ENCODE measurements around the gene SMIM30. TPM values are rescaled to one million over a fixed set of nuclear protein-coding genes. Genes with fewer than 3 reads are reported as not detected.
"Not testable (repeated sequence)": the region's sequence is repeated elsewhere in the genome, so short reads cannot be mapped to it uniquely, and the experiment has no call there.

The SMIM30 gene
- total RNA-seq, 2 experiments from 2014 or later = 37.5 to 41.5 TPM

GRCh38 chr7:113137241-113137640 is 18.9 kb upstream of the SMIM30 start:
- no peak for DNase-seq
- ChIA-PET POLR2A (no interaction called here), CTCF (interaction anchor here (1.1 kb wide), 1 partner anchor 22 kb away, joined by 4 read pairs; no protein-coding TSS in a partner anchor)
- intact Hi-C loops (cut with micrococcal nuclease) = no loop called here
- no peaks in the 10 kb centered on the region for H3K9me3 Mint-ChIP-seq
- no peak overlapping the region for H3K27ac Mint-ChIP-seq
- H3K27me3 Mint-ChIP-seq = peaks cover 1% of the 10 kb centered on the region
- H3K36me3 Mint-ChIP-seq = no peaks in the 10 kb centered on the region
- H3K4me1 Mint-ChIP-seq (ENCODE audit: low read depth) = no peaks in the 10 kb centered on the region
- no peak overlapping the region for H3K4me3 Mint-ChIP-seq

- no peaks in the 10 kb centered on the region for H3K9me3 Mint-ChIP-seq
- H3K4me3 Mint-ChIP-seq = no peak overlapping the region
- no peak overlapping the region for H3K27ac Mint-ChIP-seq
- peaks cover 1% of the 10 kb centered on the region for H3K27me3 Mint-ChIP-seq
- no peak for DNase-seq
- ChIA-PET POLR2A (no interaction called here), CTCF (no interaction called here)
- intact Hi-C loops (cut with micrococcal nuclease) = no loop called here
- no peaks in the 10 kb centered on the region for H3K36me3 Mint-ChIP-seq
- H3K4me1 Mint-ChIP-seq (ENCODE audit: low read depth) = no peaks in the 10 kb centered on the region
These were observed 15.7 kb upstream of the SMIM30 start for GRCh38 chr7:113134025-113134424.

- no peaks in the 10 kb centered on the region for H3K9me3 Mint-ChIP-seq
- no peak overlapping the region for H3K4me3 Mint-ChIP-seq
- CTCF ChIA-PET = interaction anchor here (0.9 kb wide), 1 partner anchor 9 kb away, joined by 3 read pairs; no protein-coding TSS in a partner anchor
These were observed 13.0 kb upstream of the SMIM30 start for GRCh38 chr7:113131367-113131766.

GRCh38 chr7:113128031-113128430 is 9.7 kb upstream of the SMIM30 start:
- Mint-ChIP-seq H3K27me3 (peaks cover 8% of the 10 kb centered on the region), H3K27ac (no peak overlapping the region)
- POLR2A ChIA-PET = no interaction called here

More at GRCh38 chr7:113131367-113131766, 13.0 kb upstream of the SMIM30 start:
- intact Hi-C loops (cut with micrococcal nuclease) = no loop called here
- POLR2A ChIA-PET = no interaction called here
- Mint-ChIP-seq H3K27me3 (peaks cover 1% of the 10 kb centered on the region), H3K27ac (no peak overlapping the region), H3K36me3 (no peaks in the 10 kb centered on the region), H3K4me1 (ENCODE audit: low read depth) (no peaks in the 10 kb centered on the region)
- no peak for DNase-seq

GRCh38 chr7:113125728-113126127 is 7.4 kb upstream of the SMIM30 start:
- Mint-ChIP-seq H3K4me1 (ENCODE audit: low read depth) (peaks cover 17% of the 10 kb centered on the region), H3K27me3 (peaks cover 8% of the 10 kb centered on the region), H3K4me3 (no peak overlapping the region), H3K27ac (no peak overlapping the region), H3K9me3 (no peaks in the 10 kb centered on the region), H3K36me3 (no peaks in the 10 kb centered on the region)
- ChIA-PET POLR2A (no interaction called here), CTCF (interaction anchor here (1.6 kb wide), 1 partner anchor 34 kb away, joined by 3 read pairs; no protein-coding TSS in a partner anchor)
- intact Hi-C loops (cut with micrococcal nuclease) = no loop called here
- DNase-seq = no peak

More at GRCh38 chr7:113128031-113128430, 9.7 kb upstream of the SMIM30 start:
- intact Hi-C loops (cut with micrococcal nuclease) = no loop called here
- no peaks in the 10 kb centered on the region for H3K36me3 Mint-ChIP-seq
- H3K9me3 Mint-ChIP-seq = no peaks in the 10 kb centered on the region
- peaks cover 5% of the 10 kb centered on the region for H3K4me1 Mint-ChIP-seq (ENCODE audit: low read depth)
- no peak for DNase-seq
- CTCF ChIA-PET = no interaction called here
- H3K4me3 Mint-ChIP-seq = no peak overlapping the region

GRCh38 chr7:113122744-113123143 is 4.4 kb upstream of the SMIM30 start:
- ChIA-PET CTCF (interaction anchor here (0.9 kb wide), 1 partner anchor 8 kb away, joined by 3 read pairs; no protein-coding TSS in a partner anchor), POLR2A (no interaction called here)
- Mint-ChIP-seq H3K27ac (no peak overlapping the region), H3K4me3 (no peak overlapping the region), H3K36me3 (no peaks in the 10 kb centered on the region), H3K4me1 (ENCODE audit: low read depth) (peaks cover 36% of the 10 kb centered on the region), H3K9me3 (no peaks in the 10 kb centered on the region), H3K27me3 (peaks cover 8% of the 10 kb centered on the region)
- DNase-seq = no peak
- intact Hi-C loops (cut with micrococcal nuclease) = loop anchor here (5.0 kb wide), 1 partner anchor 565 kb away; no protein-coding TSS in a partner anchor

GRCh38 chr7:113120647-113121046 is 2.3 kb upstream of the SMIM30 start:
- H3K36me3 Mint-ChIP-seq = peaks cover 6% of the 10 kb centered on the region
- POLR2A ChIA-PET = interaction anchor here (0.7 kb wide), 1 partner anchor 260 kb away, joined by 3 read pairs; no protein-coding TSS in a partner anchor
- H3K4me3 Mint-ChIP-seq = no peak overlapping the region
- H3K4me1 Mint-ChIP-seq (ENCODE audit: low read depth) = peaks cover 42% of the 10 kb centered on the region
- DNase-seq = no peak
- H3K27me3 Mint-ChIP-seq = peaks cover 8% of the 10 kb centered on the region
- H3K9me3 Mint-ChIP-seq = no peaks in the 10 kb centered on the region
- no peak overlapping the region for H3K27ac Mint-ChIP-seq
- intact Hi-C loops (cut with micrococcal nuclease) = loop anchor here (5.0 kb wide), 1 partner anchor 563 kb away; no protein-coding TSS in a partner anchor
- CTCF ChIA-PET = no interaction called here

- Mint-ChIP-seq H3K27me3 (peaks cover 5% of the 10 kb centered on the region), H3K4me3 (peak overlapping the region; percentile 85), H3K9me3 (no peaks in the 10 kb centered on the region), H3K4me1 (ENCODE audit: low read depth) (peaks cover 42% of the 10 kb centered on the region), H3K27ac (no peak overlapping the region), H3K36me3 (peaks cover 8% of the 10 kb centered on the region)
- no peak for DNase-seq
- intact Hi-C loops (cut with micrococcal nuclease) = loop anchor here (2.0 to 5.0 kb wide), 3 partner anchors 33 to 727 kb away; partner anchors contain the start of genes GPR85 and TMEM168
- ChIA-PET CTCF (interaction anchor here (0.9 kb wide), 1 partner anchor 11 kb away, joined by 4 read pairs; no protein-coding TSS in a partner anchor), POLR2A (no interaction called here)
These were observed 1.1 kb upstream of the SMIM30 start for GRCh38 chr7:113119429-113119828.

- POLR2A ChIA-PET, CTCF ChIA-PET: not testable (repeated sequence)
These were observed 980 bp downstream of the SMIM30 start for GRCh38 chr7:113117374-113117774.

GRCh38 chr7:113113912-113114311 is 4.4 kb downstream of the SMIM30 start:
- peak; percentile 10 for DNase-seq
- Mint-ChIP-seq H3K4me3 (no peak overlapping the region), H3K4me1 (ENCODE audit: low read depth) (peaks cover 13% of the 10 kb centered on the region), H3K27me3 (no peaks in the 10 kb centered on the region), H3K27ac (no peak overlapping the region), H3K9me3 (no peaks in the 10 kb centered on the region), H3K36me3 (peaks cover 14% of the 10 kb centered on the region)
- POLR2A ChIA-PET = no interaction called here
- CTCF ChIA-PET = no interaction called here
- intact Hi-C loops (cut with micrococcal nuclease) = no loop called here

More at GRCh38 chr7:113117374-113117774, 980 bp downstream of the SMIM30 start:
- DNase-seq = peak; percentile 40
- Mint-ChIP-seq H3K27ac (peak overlapping the region; percentile 47), H3K4me3 (peak overlapping the region; percentile 85), H3K4me1 (ENCODE audit: low read depth) (peaks cover 31% of the 10 kb centered on the region)
- not testable (repeated sequence) for H3K27me3 Mint-ChIP-seq, H3K36me3 Mint-ChIP-seq, H3K9me3 Mint-ChIP-seq
- intact Hi-C loops (cut with micrococcal nuclease) = loop anchor here (5.0 kb wide), 1 partner anchor 725 kb away; no protein-coding TSS in a partner anchor

- no peak overlapping the region for H3K4me3 Mint-ChIP-seq
- ChIA-PET CTCF (no interaction called here), POLR2A (no interaction called here)
- no peaks in the 10 kb centered on the region for H3K27me3 Mint-ChIP-seq
- H3K27ac Mint-ChIP-seq = no peak overlapping the region
- intact Hi-C loops (cut with micrococcal nuclease) = no loop called here
- H3K36me3 Mint-ChIP-seq = peaks cover 8% of the 10 kb centered on the region
- H3K4me1 Mint-ChIP-seq (ENCODE audit: low read depth) = no peaks in the 10 kb centered on the region
- H3K9me3 Mint-ChIP-seq = no peaks in the 10 kb centered on the region
- DNase-seq = no peak
These were observed 8.6 kb downstream of the SMIM30 start for GRCh38 chr7:113109718-113110117.

GRCh38 chr7:113100121-113100603 is 18.2 kb downstream of the SMIM30 start:
- Mint-ChIP-seq H3K4me3 (no peak overlapping the region), H3K9me3 (no peaks in the 10 kb centered on the region), H3K27ac (no peak overlapping the region), H3K36me3 (no peaks in the 10 kb centered on the region), H3K27me3 (peaks cover 11% of the 10 kb centered on the region), H3K4me1 (ENCODE audit: low read depth) (no peaks in the 10 kb centered on the region)
- ChIA-PET POLR2A (interaction anchor here (0.9 kb wide), 1 partner anchor 16 kb away, joined by 3 read pairs; no protein-coding TSS in a partner anchor), CTCF (no interaction called here)
- intact Hi-C loops (cut with micrococcal nuclease) = no loop called here
- DNase-seq = no peak

Data from activated CD4-positive, alpha-beta memory T cell treated with anti-CD3 and anti-CD28 coated beads for 36 hours (primary cell).